H1 (cell line): ENCODE measurements around the gene RNU6-9. TPM values are rescaled to one million over a fixed set of nuclear protein-coding genes. Genes with fewer than 3 reads are reported as not detected.

Experiments
- BRCA1 ChIP-seq: IDR thresholded peaks from 2 replicates; pipeline ENCODE4 v1.6.1; 2012; ENCODE audit warnings: low read depth, low read length, improper control_type of control experiment
- CHD7 ChIP-seq: fragments of 300-600 bp; sonication (generic); IDR thresholded peaks from 2 replicates; pipeline ENCODE4 v1.7.1; 2012; ENCODE audit warnings: low read length, moderate library complexity, mild to moderate bottlenecking, inconsistent platforms; ENCODE audit not compliant: insufficient replicate concordance
- KDM5A ChIP-seq: fragments of 200-600 bp; IDR thresholded peaks from 2 replicates; pipeline ENCODE4 v1.7.1; 2012; ENCODE audit warnings: mild to moderate bottlenecking, low read length, inconsistent platforms, mixed read lengths
- MAX ChIP-seq: IDR thresholded peaks from 2 replicates; pipeline ENCODE4 v1.6.1; 2012; ENCODE audit warnings: inconsistent platforms
- NRF1 ChIP-seq: IDR thresholded peaks from 2 replicates; pipeline ENCODE4 v1.6.1; 2011; ENCODE audit warnings: mild to moderate bottlenecking, low read depth, low read length, improper control_type of control experiment
- SIN3A ChIP-seq, 2 experiments: IDR thresholded peaks in 1 of 2; conservative IDR thresholded peaks in 1 of 2; 2 replicates each; pipeline ENCODE4 v1.6.1; 2011 to 2012; ENCODE audit warnings: low read length in 2 of 2, improper control_type of control experiment in 1 of 2, low read depth in 1 of 2, mild to moderate bottlenecking in 1 of 2
- TEAD4 ChIP-seq: IDR thresholded peaks from 2 replicates; pipeline ENCODE4 v1.6.1; 2012; ENCODE audit warnings: low read depth, low read length, inconsistent platforms, mixed read lengths
- polyA plus RNA-seq, 7 experiments: library from polyadenylated mRNA; depleted of rRNA in 3 of 7; stranded (reverse) in 5 of 7; unstranded in 2 of 7; fragments of >200 nt in 5 of 7; fragments of 200-250 nt in 2 of 7; gene quantifications; 1 replicate in 5 of 7; 2 replicates in 1 of 7; 4 replicates in 1 of 7; pipeline versions ENCODE4 v1.2.1 to v1.2.3, GENCODE V29; 2011 to 2013; ENCODE audit warnings: missing spikeins in 2 of 7, mixed read lengths in 2 of 7
- total RNA-seq: library from RNA; stranded (reverse); fragmentation: NEBNext Ultra II Directional; extraction: Animal tissue kit (Norgen Biotek cat#: 25700); gene quantifications from 2 replicates; pipeline ENCODE4 v1.2.1, GENCODE V29; 2021

The RNU6-9 gene
- total and polyA plus RNA-seq, 2 of the 8 experiments (the other 6 are each of a cell fraction or from before 2014, with no cell fraction given), result not detected

GRCh38 chr19:873561-874041 is 19.7 kb upstream of the RNU6-9 start (continued):
- no peak for TF ChIP-seq CHD7
- TF ChIP-seq NRF1, result no peak
- no peak for TF ChIP-seq MAX
- TF ChIP-seq KDM5A, result no peak
- TF ChIP-seq BRCA1, result no peak
- TF ChIP-seq TEAD4, result no peak
- no peak for TF ChIP-seq SIN3A (conservative IDR thresholded peaks at IDR 0.05 in 1 of 2, IDR thresholded peaks at IDR 0.05 in 1 of 2; ENCODE audit: low read depth in 1 of 2, low read length in 2 of 2)
